ENCODE data around the gene WNT3.

WNT3 gene

GRCh38 chr17:46739982-46740381 lies 78.5 kb downstream of the WNT3 start:
- DNase-seq (ENCODE audit: low read depth, low spot score): no peak
- H3K4me3 ChIP-seq (ENCODE audit: insufficient read length, low read depth): no peak overlapping the region
- no peaks in the 10 kb centered on the region for H3K4me1 ChIP-seq (ENCODE audit: insufficient read depth, insufficient read length)
- no peak for TF ChIP-seq SUZ12 (IDR thresholded peaks at IDR 0.05; ENCODE audit: extremely low read depth, insufficient read depth, insufficient read length)
- no peak for TF ChIP-seq ZNF274 (IDR thresholded peaks at IDR 0.05; ENCODE audit: low read depth, low read length)
- TF ChIP-seq YY1 (IDR thresholded peaks at IDR 0.05; ENCODE audit: insufficient read depth, insufficient read length): no peak
- H3K9ac ChIP-seq (ENCODE audit: insufficient read length, low read depth): no peak overlapping the region
- no peaks in the 10 kb centered on the region for H3K27me3 ChIP-seq (ENCODE audit: insufficient read depth, insufficient read length)
- peaks cover 6% of the 10 kb centered on the region for H3K36me3 ChIP-seq (ENCODE audit: insufficient read depth, insufficient read length, low read length)
- H3K9me3 ChIP-seq (ENCODE audit: insufficient read depth, low read length): no peaks in the 10 kb centered on the region

GRCh38 chr17:46738544-46738943 lies 79.9 kb downstream of the WNT3 start:
- no peaks in the 10 kb centered on the region for H3K4me1 ChIP-seq (ENCODE audit: insufficient read depth, insufficient read length)
- H3K27me3 ChIP-seq (ENCODE audit: insufficient read depth, insufficient read length): no peaks in the 10 kb centered on the region
- TF ChIP-seq SUZ12 (IDR thresholded peaks at IDR 0.05; ENCODE audit: extremely low read depth, insufficient read depth, insufficient read length) (no peak), ZNF274 (IDR thresholded peaks at IDR 0.05; ENCODE audit: low read depth, low read length) (no peak), YY1 (IDR thresholded peaks at IDR 0.05; ENCODE audit: insufficient read depth, insufficient read length) (no peak)
- peaks cover 2% of the 10 kb centered on the region for H3K36me3 ChIP-seq (ENCODE audit: insufficient read depth, insufficient read length, low read length)
- H3K4me3 ChIP-seq (ENCODE audit: insufficient read length, low read depth): no peak overlapping the region
- H3K9ac ChIP-seq (ENCODE audit: insufficient read length, low read depth): no peak overlapping the region
- DNase-seq (ENCODE audit: low read depth, low spot score): no peak
- H3K9me3 ChIP-seq (ENCODE audit: insufficient read depth, low read length): no peaks in the 10 kb centered on the region

DNA sequence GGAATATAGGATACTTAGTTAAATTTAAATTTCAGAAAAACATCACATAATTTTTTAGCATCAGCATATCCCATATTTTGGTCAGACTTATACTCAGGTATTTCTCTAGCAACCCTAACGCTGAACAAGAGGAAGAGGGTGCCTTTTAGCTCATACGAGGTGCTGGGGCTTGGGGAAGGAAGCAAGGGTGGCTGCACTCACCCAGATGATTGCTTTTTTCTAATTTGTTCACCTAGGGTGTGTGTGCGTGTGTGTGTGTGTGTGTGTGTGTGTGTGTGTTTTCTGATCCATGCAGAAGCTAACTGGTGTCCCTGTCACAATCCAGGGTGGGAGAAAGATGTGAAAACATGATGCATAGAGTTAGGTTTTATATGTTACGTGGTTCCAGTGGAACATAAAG lies 81.2 kb downstream of the WNT3 start:
- DNase-seq (ENCODE audit: low read depth, low spot score): no peak
- Histone ChIP-seq H3K9ac (ENCODE audit: insufficient read length, low read depth) (no peak overlapping the region), H3K36me3 (ENCODE audit: insufficient read depth, insufficient read length, low read length) (no peaks in the 10 kb centered on the region), H3K4me1 (ENCODE audit: insufficient read depth, insufficient read length) (peaks cover 5% of the 10 kb centered on the region), H3K9me3 (ENCODE audit: insufficient read depth, low read length) (no peaks in the 10 kb centered on the region), H3K4me3 (ENCODE audit: insufficient read length, low read depth) (no peak overlapping the region), H3K27me3 (ENCODE audit: insufficient read depth, insufficient read length) (no peaks in the 10 kb centered on the region)
- TF ChIP-seq SUZ12 (IDR thresholded peaks at IDR 0.05; ENCODE audit: extremely low read depth, insufficient read depth, insufficient read length) (no peak), YY1 (IDR thresholded peaks at IDR 0.05; ENCODE audit: insufficient read depth, insufficient read length) (no peak), ZNF274 (IDR thresholded peaks at IDR 0.05; ENCODE audit: low read depth, low read length) (no peak)

- no peaks in the 10 kb centered on the region for H3K36me3 ChIP-seq (ENCODE audit: insufficient read depth, insufficient read length, low read length)
- no peaks in the 10 kb centered on the region for H3K27me3 ChIP-seq (ENCODE audit: insufficient read depth, insufficient read length)
- no peak overlapping the region for H3K4me3 ChIP-seq (ENCODE audit: insufficient read length, low read depth)
- peaks cover 6% of the 10 kb centered on the region for H3K4me1 ChIP-seq (ENCODE audit: insufficient read depth, insufficient read length)
- no peak for DNase-seq (ENCODE audit: low read depth, low spot score)
- H3K9ac ChIP-seq (ENCODE audit: insufficient read length, low read depth): no peak overlapping the region
- TF ChIP-seq SUZ12 (IDR thresholded peaks at IDR 0.05; ENCODE audit: extremely low read depth, insufficient read depth, insufficient read length): no peak
- TF ChIP-seq ZNF274 (IDR thresholded peaks at IDR 0.05; ENCODE audit: low read depth, low read length): no peak
- no peak for TF ChIP-seq YY1 (IDR thresholded peaks at IDR 0.05; ENCODE audit: insufficient read depth, insufficient read length)
- no peaks in the 10 kb centered on the region for H3K9me3 ChIP-seq (ENCODE audit: insufficient read depth, low read length)
These were observed 82.4 kb downstream of the WNT3 start for GRCh38 chr17:46736100-46736499.

DNA sequence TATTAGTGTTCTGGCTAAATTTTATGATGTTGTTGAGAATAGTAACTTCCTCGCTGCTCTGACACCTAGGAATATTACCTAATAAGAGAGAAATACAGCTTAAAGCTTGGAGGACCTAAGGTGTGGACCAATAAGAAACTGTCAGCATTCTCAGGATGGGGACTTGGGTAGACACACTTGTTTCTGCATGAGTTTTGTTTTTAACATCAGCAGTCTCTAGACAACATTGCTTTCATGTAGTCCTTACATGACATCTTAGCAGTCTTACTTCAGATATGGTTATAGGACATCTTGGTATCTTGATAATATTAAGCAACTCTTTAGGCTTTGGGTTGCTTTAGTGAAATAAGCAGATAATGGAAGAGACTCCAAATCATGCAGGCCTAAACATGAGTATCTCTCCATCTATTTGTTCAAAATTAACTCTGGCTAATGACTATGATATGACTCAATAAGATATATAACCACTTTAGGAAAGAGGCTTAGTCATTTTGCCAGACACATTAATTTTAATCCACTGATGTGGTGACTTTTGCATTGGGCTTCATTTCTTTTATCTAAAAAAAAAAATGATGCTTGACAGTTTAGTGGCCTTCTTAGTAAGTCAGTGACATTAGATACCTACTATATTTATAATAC lies 84.5 kb downstream of the WNT3 start:
- TF ChIP-seq YY1 (IDR thresholded peaks at IDR 0.05; ENCODE audit: insufficient read depth, insufficient read length) (no peak), ZNF274 (IDR thresholded peaks at IDR 0.05; ENCODE audit: low read depth, low read length) (no peak), SUZ12 (IDR thresholded peaks at IDR 0.05; ENCODE audit: extremely low read depth, insufficient read depth, insufficient read length) (no peak)
- Histone ChIP-seq H3K27me3 (ENCODE audit: insufficient read depth, insufficient read length) (no peaks in the 10 kb centered on the region), H3K4me3 (ENCODE audit: insufficient read length, low read depth) (no peak overlapping the region), H3K9ac (ENCODE audit: insufficient read length, low read depth) (no peak overlapping the region), H3K36me3 (ENCODE audit: insufficient read depth, insufficient read length, low read length) (peaks cover 2% of the 10 kb centered on the region), H3K9me3 (ENCODE audit: insufficient read depth, low read length) (no peaks in the 10 kb centered on the region), H3K4me1 (ENCODE audit: insufficient read depth, insufficient read length) (peaks cover 6% of the 10 kb centered on the region)
- no peak for DNase-seq (ENCODE audit: low read depth, low spot score)

GRCh38 chr17:46732754-46733398 lies 85.6 kb downstream of the WNT3 start:
- no peaks in the 10 kb centered on the region for H3K9me3 ChIP-seq (ENCODE audit: insufficient read depth, low read length)
- peak; percentile 49 for DNase-seq (ENCODE audit: low read depth, low spot score)
- TF ChIP-seq SUZ12 (IDR thresholded peaks at IDR 0.05; ENCODE audit: extremely low read depth, insufficient read depth, insufficient read length): no peak
- no peak for TF ChIP-seq ZNF274 (IDR thresholded peaks at IDR 0.05; ENCODE audit: low read depth, low read length)
- TF ChIP-seq YY1 (IDR thresholded peaks at IDR 0.05; ENCODE audit: insufficient read depth, insufficient read length): no peak
- no peak overlapping the region for H3K9ac ChIP-seq (ENCODE audit: insufficient read length, low read depth)
- no peak overlapping the region for H3K4me3 ChIP-seq (ENCODE audit: insufficient read length, low read depth)
- H3K27me3 ChIP-seq (ENCODE audit: insufficient read depth, insufficient read length): no peaks in the 10 kb centered on the region
- peaks cover 6% of the 10 kb centered on the region for H3K4me1 ChIP-seq (ENCODE audit: insufficient read depth, insufficient read length)
- peaks cover 2% of the 10 kb centered on the region for H3K36me3 ChIP-seq (ENCODE audit: insufficient read depth, insufficient read length, low read length)

DNA sequence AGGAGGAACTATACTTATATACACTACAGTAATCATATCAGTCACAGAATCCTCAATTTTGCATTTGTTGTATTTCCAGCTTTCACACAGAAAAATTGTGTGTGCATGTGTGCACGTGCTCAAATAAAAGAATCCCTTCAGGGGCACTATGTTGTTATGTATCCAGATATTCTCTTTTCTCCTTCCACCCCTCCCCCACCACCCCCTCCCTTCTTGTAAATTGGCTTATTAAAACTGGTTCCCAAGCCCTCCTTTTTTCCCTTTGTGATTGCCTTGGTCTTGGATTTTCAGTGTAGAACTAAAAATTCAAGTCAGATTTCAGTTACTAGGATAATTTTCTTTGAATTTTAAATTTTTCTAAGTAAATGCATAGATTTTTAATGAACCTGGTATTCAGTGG lies 86.3 kb downstream of the WNT3 start:
- no peaks in the 10 kb centered on the region for H3K27me3 ChIP-seq (ENCODE audit: insufficient read depth, insufficient read length)
- no peak for DNase-seq (ENCODE audit: low read depth, low spot score)
- peaks cover 6% of the 10 kb centered on the region for H3K4me1 ChIP-seq (ENCODE audit: insufficient read depth, insufficient read length)
- TF ChIP-seq YY1 (IDR thresholded peaks at IDR 0.05; ENCODE audit: insufficient read depth, insufficient read length) (no peak), SUZ12 (IDR thresholded peaks at IDR 0.05; ENCODE audit: extremely low read depth, insufficient read depth, insufficient read length) (no peak), ZNF274 (IDR thresholded peaks at IDR 0.05; ENCODE audit: low read depth, low read length) (no peak)
- peaks cover 2% of the 10 kb centered on the region for H3K36me3 ChIP-seq (ENCODE audit: insufficient read depth, insufficient read length, low read length)
- no peaks in the 10 kb centered on the region for H3K9me3 ChIP-seq (ENCODE audit: insufficient read depth, low read length)
- H3K9ac ChIP-seq (ENCODE audit: insufficient read length, low read depth): no peak overlapping the region
- H3K4me3 ChIP-seq (ENCODE audit: insufficient read length, low read depth): no peak overlapping the region
